Fibroblast of skin of right quadriceps (primary cell): ENCODE measurements around the gene FAM174C.

Experiments
- DNase-seq: peaks from one replicate; pipeline ENCODE4 v3.0.0-alpha.2; 2013

FAM174C gene

GRCh38 chr19:1263188-1263587 is 12.1 kb upstream of the FAM174C start:
- DNase-seq: no peak

GRCh38 chr19:1264801-1265614 is 10.3 kb upstream of the FAM174C start:
- peak; percentile 89 for DNase-seq

GRCh38 chr19:1265615-1266128 is 9.7 kb upstream of the FAM174C start:
- DNase-seq: peak; percentile 88

DNA sequence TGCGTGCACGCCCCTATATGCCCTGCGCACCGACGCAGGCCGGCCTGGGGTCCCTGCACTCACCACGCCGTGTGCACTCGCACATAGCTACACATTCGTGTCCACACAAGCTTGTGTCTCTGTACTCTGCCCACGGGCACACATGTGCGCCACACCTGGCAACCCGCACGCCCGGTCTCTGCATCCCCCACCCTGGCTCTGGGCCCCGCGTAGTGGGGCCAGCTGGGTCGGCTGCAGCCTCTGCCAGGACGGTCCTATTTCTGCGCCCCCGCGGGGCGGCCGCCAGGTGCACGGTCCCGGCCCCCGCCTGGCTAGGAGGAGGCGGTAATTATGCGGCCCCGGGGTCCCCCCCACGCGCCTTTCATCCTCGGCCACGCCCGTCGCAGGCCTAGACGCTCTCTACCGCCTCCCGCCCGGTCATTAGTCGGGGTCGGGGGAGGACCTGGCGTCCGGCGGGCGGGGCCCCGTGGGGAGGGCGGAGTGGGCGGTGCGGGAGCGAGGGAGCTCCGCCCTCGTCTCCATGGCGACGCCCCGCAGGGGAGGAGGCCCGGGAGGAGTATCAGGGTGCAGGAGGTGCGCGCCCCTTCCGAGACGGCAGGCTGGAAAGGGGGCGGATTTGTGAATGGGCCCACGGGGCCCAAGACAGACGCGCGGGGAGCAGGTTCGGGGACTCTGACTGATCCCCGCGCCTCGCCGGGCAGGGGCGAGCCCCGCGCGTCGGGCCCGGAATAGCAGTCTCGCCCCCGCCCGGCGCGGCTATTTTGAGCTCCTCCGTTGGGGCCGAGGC is 9.0 kb upstream of the FAM174C start:
- DNase-seq: peak; percentile 84

GRCh38 chr19:1266916-1267476 is 8.3 kb upstream of the FAM174C start:
- DNase-seq: no peak

GRCh38 chr19:1267477-1268225 is 7.7 kb upstream of the FAM174C start:
- peak; percentile 58 for DNase-seq

GRCh38 chr19:1268226-1269064 is 6.9 kb upstream of the FAM174C start:
- DNase-seq: no peak

DNA sequence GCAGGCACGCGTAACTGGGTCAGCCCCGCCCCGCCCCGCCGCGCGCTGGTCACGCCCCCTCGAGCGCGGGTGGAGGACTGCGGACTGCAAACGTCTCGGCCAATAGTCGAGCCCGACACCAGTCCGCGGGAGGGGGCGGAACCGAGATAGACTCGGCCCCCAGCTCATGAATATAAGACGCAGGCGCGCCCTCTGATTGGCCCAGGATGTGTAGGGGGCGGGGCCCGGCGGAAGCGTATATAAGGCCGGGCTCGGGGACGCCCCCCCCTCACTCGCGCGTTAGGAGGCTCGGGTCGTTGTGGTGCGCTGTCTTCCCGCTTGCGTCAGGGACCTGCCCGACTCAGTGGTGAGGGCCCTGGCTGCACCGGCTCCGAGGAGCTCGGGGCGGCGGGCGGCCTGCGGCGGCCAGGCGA is 6.3 kb upstream of the FAM174C start, which contains the start of gene CIRBP:
CIRBP (plus strand) TSS at position 268 of the 413 bp plus-strand sequence. CDS start 1,602 bp downstream, outside the sequence.
- DNase-seq: peak; percentile 99

- DNase-seq: peak; percentile 87
Observed at GRCh38 chr19:1269478-1270212, 5.7 kb upstream of the FAM174C start.

DNA sequence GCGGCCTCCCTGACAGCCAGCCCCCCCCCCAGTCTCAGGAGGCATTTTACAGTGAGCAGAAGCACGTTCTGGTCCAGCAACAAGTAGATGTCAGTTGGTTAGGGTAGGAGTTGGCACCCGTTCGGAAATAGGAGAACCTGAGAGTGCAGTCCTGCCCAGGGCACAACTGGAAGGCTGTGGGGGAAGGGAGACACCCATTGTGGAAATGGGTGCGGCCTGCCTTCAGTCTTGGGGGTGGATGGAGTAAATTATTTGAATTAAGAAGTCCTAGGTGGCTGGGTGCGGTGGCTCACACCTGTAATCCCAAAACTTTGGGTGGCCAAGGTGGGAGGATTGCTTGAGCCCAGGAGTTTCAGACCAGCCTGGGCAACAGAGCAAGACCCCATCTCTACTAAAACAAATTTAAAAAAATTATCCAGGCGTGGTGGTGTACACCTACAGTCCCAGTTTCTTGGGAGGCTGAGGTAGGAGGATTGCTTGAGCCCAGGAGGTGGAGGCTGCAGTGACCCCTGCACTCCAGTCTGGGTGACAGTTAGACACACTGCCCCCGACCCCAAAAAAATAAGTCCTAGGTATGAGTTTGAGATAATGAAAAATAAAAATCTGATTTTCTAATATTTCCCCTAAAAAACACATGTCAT is 5.0 kb upstream of the FAM174C start:
- DNase-seq: no peak

- no peak for DNase-seq
Observed at GRCh38 chr19:1270854-1271527, 4.3 kb upstream of the FAM174C start.

DNA sequence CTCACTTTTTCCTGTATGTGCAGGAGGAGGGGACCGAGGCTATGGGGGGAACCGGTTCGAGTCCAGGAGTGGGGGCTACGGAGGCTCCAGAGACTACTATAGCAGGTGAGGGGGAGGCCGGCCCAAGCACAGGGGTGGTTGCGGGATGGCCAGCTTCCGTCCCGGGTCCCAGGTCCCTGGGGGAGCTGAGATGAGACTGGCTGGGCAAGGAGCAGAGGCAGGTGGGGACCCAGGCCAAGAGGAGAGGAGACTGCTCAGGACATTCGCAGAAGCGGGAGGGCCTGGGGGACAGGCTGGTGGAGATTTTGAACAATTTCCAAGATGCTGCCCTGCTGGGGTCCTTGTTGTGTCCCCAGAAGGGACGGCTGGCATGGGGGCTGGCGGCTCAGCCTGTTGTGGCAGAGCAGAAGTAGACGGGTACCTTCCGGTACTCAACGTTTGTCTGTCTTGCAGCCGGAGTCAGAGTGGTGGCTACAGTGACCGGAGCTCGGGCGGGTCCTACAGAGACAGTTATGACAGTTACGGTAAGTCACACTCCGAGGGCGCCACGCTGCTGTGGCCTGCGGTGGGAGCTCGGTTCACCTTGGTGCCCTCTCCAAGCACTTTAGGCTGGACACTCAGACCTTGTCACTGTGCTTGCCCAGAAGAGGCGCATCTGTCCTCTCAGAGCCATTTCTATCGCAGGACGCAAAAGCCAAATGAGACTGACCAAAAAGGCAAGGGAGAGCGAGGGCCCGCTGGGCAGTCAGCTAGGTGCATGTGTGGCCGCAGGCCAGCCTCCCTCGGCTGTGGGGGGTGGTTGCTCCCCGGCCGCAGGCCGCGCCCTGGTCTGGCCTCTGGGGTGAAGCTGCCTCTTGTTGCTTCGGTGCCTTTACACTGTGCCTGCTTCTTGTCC is 3.6 kb upstream of the FAM174C start:
- no peak for DNase-seq

DNA sequence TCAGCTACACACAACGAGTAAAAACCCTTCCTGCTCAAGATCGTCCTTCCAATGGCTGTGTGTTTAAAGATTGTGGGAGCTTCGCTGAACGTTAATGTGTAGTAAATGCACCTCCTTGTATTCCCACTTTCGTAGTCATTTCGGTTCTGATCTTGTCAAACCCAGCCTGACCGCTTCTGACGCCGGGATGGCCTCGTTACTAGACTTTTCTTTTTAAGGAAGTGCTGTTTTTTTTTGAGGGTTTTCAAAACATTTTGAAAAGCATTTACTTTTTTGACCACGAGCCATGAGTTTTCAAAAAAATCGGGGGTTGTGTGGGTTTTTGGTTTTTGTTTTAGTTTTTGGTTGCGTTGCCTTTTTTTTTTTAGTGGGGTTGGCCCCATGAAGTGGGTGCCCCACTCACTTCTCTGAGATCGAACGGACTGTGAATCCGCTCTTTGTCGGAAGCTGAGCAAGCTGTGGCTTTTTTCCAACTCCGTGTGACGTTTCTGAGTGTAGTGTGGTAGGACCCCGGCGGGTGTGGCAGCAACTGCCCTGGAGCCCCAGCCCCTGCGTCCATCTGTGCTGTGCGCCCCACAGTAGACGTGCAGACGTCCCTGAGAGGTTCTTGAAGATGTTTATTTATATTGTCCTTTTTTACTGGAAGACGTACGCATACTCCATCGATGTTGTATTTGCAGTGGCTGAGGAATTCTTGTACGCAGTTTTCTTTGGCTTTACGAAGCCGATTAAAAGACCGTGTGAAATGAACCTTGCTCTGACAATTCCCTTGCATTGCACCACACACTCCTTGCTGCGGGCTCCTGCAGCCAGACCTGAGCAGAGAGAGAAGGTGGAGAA is 2.7 kb upstream of the FAM174C start:
- DNase-seq: no peak

DNA sequence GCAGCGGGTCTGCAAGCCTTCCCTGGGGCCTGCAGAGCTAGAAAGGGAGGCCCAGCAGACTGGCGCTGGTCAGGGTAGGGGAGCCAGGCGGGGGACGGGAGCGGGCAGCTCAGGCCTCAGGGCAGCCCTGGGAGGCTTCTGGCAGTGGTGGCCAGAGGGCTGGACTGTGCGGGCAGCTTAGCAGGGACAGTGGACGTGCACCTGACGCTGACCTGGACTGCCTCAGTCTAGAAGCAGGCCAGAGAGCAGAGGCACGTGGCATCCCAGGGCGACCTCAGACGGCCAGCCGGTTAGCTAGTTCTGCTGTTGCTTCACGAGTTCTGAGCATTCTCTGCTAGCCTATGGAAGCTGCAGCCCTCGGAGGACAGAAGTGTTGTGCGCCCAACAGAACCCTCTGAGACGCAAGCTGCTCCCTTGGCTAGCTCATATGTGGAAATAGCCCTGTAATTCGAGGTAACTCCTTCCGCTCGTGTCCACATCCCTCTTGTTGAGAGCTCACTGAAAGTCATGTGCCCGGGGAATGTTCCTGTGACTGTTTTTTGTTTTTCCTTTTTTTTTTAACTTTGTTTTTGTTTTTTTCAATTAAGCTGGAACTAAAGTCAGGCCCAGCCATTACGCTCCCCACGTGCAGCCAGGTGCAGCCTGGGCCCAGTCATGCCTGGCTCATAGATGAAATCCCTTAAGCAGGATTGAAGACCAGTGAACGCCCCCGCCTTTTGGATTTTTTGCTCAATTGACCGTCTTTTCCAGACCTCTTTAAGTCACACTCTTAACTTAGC is 1.9 kb upstream of the FAM174C start:
- no peak for DNase-seq

- DNase-seq: no peak
Observed at GRCh38 chr19:1274081-1274851, 1.1 kb upstream of the FAM174C start.

- DNase-seq: peak; percentile 32
Observed at GRCh38 chr19:1274852-1275259, 474 bp upstream of the FAM174C start.
